Kidney (tissue), 14 donors: ENCODE measurements around the gene RBM39. TPM values are rescaled to one million over a fixed set of nuclear protein-coding genes. Genes with fewer than 3 reads are reported as not detected.
A peak's percentile ranks its signal among the peaks of the same experiment; 100 is the strongest.

Experiments used
- DNase-seq, 5 donors: peaks; one replicate each; pipeline ENCODE4 v3.0.0-alpha.2; 2013 to 2020
- FAIRE-seq: peaks from 2 replicates; lab custom pipeline; 2012; peaks lifted over from hg19 to GRCh38; lab: Jason Lieb, UNC
- H3K27ac ChIP-seq, 2 donors: one replicate each; pipeline ENCODE4 v1.7.0; 2013; ENCODE audit warnings: low read depth in 2 of 2, low read length in 2 of 2, inconsistent platforms in 1 of 2
- H3K27me3 ChIP-seq: one replicate; pipeline ENCODE4 v1.7.1; 2013; ENCODE audit warnings: low read length, inconsistent platforms; ENCODE audit not compliant: control insufficient read depth, insufficient read depth
- H3K36me3 ChIP-seq, 3 donors: one replicate each; pipeline versions ENCODE4 v1.7.0 to v1.7.1; 2013; ENCODE audit warnings: low read length in 3 of 3, control low read depth in 1 of 3, inconsistent platforms in 1 of 3; ENCODE audit not compliant: insufficient read depth in 3 of 3, control insufficient read depth in 2 of 3
- H3K4me1 ChIP-seq, 3 donors: one replicate each; pipeline versions ENCODE4 v1.7.0 to v1.7.1; 2013; ENCODE audit warnings: low read length in 3 of 3, inconsistent platforms in 1 of 3, low read depth in 1 of 3; ENCODE audit not compliant: control insufficient read depth in 2 of 3, insufficient read depth in 2 of 3
- H3K4me3 ChIP-seq, 3 donors: one replicate each; pipeline versions ENCODE4 v1.7.0 to v1.8.1; 2013; ENCODE audit warnings: low read length in 3 of 3, control low read depth in 1 of 3, inconsistent platforms in 1 of 3
- H3K9ac ChIP-seq, 3 donors: one replicate each; pipeline versions ENCODE4 v1.7.0 to v1.7.1; 2013; ENCODE audit warnings: low read length in 3 of 3, control low read depth in 1 of 3, inconsistent platforms in 1 of 3
- H3K9me3 ChIP-seq, 3 donors: one replicate each; pipeline versions ENCODE4 v1.7.0 to v1.7.1; 2013; ENCODE audit warnings: low read length in 3 of 3, control low read depth in 1 of 3, inconsistent platforms in 1 of 3; ENCODE audit not compliant: control insufficient read depth in 2 of 3, insufficient read depth in 1 of 3
- CTCF ChIP-seq: IDR thresholded peaks from 3 replicates; pipeline ENCODE4 v1.5.1; 2012; ENCODE audit warnings: mild to moderate bottlenecking, moderate library complexity, borderline replicate concordance; ENCODE audit not compliant: insufficient read depth; ENCODE audit errors: extremely low read depth
- intact Hi-C: fragments of 100-400 bp; cut with DNase I; formaldehyde crosslinking; loops from one replicate; pipeline ENCODE4 v1.11.1; 2022
- polyA plus RNA-seq: library from polyadenylated mRNA; stranded (reverse); fragments of 350-450 nt; fragmentation: Illumina TruSeq; extraction: RNeasy Lipid Tissue Mini Kit (QIAGEN cat#74804); gene quantifications from one replicate; pipeline ENCODE4 v1.2.3, GENCODE V29; 2014; ENCODE audit warnings: low read depth, low replicate concordance; ENCODE audit not compliant: insufficient read depth
- total RNA-seq: library from RNA; stranded (reverse); fragmentation: NEBNext Ultra II Directional; extraction: Animal tissue kit (Norgen Biotek cat#: 25700); gene quantifications from one replicate; pipeline ENCODE4 v1.2.1, GENCODE V29; 2021
- donor health status: control.
- donor health status: control.
- donor health status: control.
- donor health status: control.
- donor health status: control.
- donor health status: DM: yes; HTN: yes; CAD: no.
- donor health status: Normal renal cell carcinoma (clear cell type).

RBM39 gene
- total and polyA plus RNA-seq, 2 donors from 2014 or later, result 148 to 304 TPM

- Histone ChIP-seq H3K27me3 (no peaks in the 10 kb centered on the region), H3K36me3 (peaks cover 0 to 6% (median 0%) of the 10 kb centered on the region in 3 donors), H3K9ac (peak overlapping the region; percentile 94 to 100 (median 99)), H3K27ac (peak overlapping the region; percentile 98 to 99), H3K4me3 (peak overlapping the region; percentile 86 to 95 (median 93)), H3K9me3 (no peaks in the 10 kb centered on the region), H3K4me1 (peaks cover 0 to 19% (median 6%) of the 10 kb centered on the region in 3 donors)
- FAIRE-seq, result no peak
- intact Hi-C loops, result no loop called here
- TF ChIP-seq CTCF, result no peak
- peak; percentile 61 to 84 (median 77) for DNase-seq
Measured at GRCh38 chr20:35663516-35664465, 78.3 kb downstream of the RBM39 start.

- Histone ChIP-seq H3K27me3 (no peaks in the 10 kb centered on the region), H3K4me1 (peaks cover 0 to 19% (median 6%) of the 10 kb centered on the region in 3 donors), H3K36me3 (no peaks in the 10 kb centered on the region), H3K9me3 (no peaks in the 10 kb centered on the region), H3K4me3 (peak overlapping the region; percentile 52 to 95 (median 86)), H3K27ac (no peak overlapping the region), H3K9ac (no peak overlapping the region)
- intact Hi-C loops, result no loop called here
- FAIRE-seq (no peak), DNase-seq (no peak)
- no peak for TF ChIP-seq CTCF
Measured at GRCh38 chr20:35662551-35662950, 79.5 kb downstream of the RBM39 start.

- no peak for TF ChIP-seq CTCF
- H3K27ac ChIP-seq, result no peak overlapping the region
- H3K4me3 ChIP-seq, result peak overlapping the region in 2 of 3 donors; percentile 52 to 95
- no peaks in the 10 kb centered on the region for H3K9me3 ChIP-seq
- FAIRE-seq (no peak), DNase-seq (no peak)
- no peaks in the 10 kb centered on the region for H3K36me3 ChIP-seq
- H3K9ac ChIP-seq, result peak overlapping the region in 1 of 3 donors; percentile 6
- no peaks in the 10 kb centered on the region for H3K27me3 ChIP-seq
- intact Hi-C loops, result no loop called here
- H3K4me1 ChIP-seq, result peaks cover 0 to 19% (median 6%) of the 10 kb centered on the region in 3 donors
Measured at GRCh38 chr20:35661908-35662307, 80.2 kb downstream of the RBM39 start.
